MV-4-11 (cell line): ENCODE data around the gene PKD2.
"Not testable (repeated sequence)": the region's sequence is repeated elsewhere in the genome, so short reads cannot be mapped to it uniquely, and the experiment has no call there.

Experiments
- DNase-seq: peaks from one replicate; lab custom pipeline; 2025; lab: John Stamatoyannopoulos, UW

PKD2 gene

GRCh38 chr4:87986508-87986907, 20.9 kb upstream of the PKD2 start:
- no peak for DNase-seq

- DNase-seq, result no peak
These were observed 17.7 kb upstream of the PKD2 start for GRCh38 chr4:87989765-87990164.

DNA sequence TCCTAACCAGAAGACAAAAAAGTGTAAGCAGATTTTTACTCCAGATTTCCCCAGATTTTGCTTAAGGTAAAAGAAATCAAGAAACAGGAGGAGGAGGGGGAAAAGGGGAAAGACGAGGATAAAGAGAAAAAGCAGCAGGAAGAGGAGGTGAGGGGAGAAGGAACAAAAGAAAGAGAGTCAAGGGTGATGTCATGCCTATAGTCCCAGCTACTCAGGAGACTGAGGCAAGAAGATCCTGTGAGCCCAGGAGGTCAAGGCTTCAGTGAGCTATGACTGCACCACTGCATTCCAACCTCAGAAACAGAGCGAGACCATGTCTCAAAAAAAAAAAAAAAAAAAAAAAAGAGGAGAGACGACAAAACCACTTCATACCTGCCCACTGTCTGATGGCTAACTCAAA, 12.0 kb upstream of the PKD2 start:
- no peak for DNase-seq

- not testable (repeated sequence) for DNase-seq
These were observed 8.2 kb upstream of the PKD2 start for GRCh38 chr4:87999191-87999691.

- DNase-seq, result no peak
These were observed 5.6 kb upstream of the PKD2 start for GRCh38 chr4:88001871-88002270.

DNA sequence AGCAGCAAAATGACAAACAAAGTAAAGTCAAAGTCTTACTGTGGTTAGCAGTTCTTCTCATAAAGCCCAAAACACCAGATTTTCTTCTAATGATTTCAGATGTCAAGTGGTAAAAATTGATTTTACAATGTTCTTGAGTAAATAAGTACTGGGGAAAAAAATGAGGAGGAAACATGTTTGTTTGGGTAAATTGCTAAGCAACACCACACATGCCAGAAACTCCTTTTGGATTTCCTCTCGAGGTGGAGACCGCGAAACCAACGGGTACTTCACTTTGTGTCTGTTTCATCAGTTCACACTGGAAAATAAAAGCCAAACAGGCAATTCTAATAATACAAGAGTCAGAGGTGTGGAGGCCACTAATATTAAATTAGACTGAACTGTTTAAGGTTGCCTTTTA, 4.6 kb upstream of the PKD2 start:
- no peak for DNase-seq

- no peak for DNase-seq
These were observed 4.2 kb upstream of the PKD2 start for GRCh38 chr4:88003261-88003660.

DNA sequence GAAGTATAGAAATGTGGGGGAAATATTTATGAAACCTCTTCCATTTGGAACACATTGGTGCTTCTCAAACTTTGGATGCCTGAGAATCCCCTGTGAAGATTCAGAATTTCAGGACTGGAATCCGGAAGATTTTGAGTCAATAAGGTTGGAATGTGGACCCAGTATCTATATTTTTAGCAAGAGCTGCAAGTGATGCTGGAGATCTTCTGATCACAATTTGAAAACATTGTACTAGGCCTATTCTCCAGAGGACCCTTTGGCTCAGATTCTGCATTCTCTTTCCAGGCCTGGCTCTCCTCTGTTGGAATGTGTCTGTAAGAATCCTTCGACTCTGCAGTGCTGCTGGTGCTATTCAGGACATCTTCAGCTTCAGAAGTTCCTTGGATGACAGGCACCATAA, 2.4 kb upstream of the PKD2 start:
- no peak for DNase-seq

DNA sequence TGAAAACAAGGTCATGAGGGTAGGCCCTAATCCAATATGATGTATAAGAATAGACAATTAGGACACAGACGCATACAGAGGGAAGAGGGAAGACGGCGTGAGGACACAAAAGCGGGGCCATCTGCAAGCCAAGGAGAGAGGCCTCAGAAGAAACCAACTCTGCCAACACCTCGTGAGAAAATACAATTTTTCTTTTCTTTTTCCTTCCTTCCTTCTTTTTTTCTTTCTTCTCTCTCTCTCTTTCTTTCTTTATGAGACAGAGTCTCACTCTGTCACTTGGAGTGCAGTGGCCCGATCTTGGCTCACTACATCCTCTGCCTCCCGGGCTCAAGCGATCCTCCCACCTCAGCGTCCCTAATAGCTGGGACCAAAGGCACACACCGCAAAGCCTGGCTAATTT, 1.5 kb upstream of the PKD2 start:
- no peak for DNase-seq

- no peak for DNase-seq
These were observed 505 bp upstream of the PKD2 start for GRCh38 chr4:88006956-88007303.

DNA sequence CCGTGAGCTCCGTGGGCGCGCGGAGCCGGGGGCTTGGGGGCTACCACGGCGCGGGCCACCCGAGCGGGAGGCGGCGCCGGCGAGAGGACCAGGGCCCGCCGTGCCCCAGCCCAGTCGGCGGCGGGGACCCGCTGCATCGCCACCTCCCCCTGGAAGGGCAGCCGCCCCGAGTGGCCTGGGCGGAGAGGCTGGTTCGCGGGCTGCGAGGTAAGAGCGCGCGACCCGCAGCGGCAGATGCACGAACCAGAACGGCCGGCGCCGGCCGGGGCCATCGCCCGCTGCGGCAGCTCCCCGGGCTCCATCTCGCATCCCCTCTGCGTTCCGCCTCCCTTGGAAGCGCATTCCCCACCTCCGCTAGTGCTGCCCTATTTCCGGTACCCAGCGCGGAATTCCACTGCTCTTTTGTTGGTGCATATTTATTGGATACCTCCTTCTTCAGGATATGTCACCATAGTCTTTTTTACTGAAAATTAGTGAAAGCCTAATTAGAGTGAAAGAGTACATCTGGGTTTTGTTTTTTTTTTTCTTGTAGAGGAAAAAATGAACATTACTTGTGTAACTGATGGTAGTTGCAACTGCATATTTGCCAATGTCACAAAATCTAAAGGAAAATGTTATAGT, 797 bp downstream of the PKD2 start:
- DNase-seq, result no peak

DNA sequence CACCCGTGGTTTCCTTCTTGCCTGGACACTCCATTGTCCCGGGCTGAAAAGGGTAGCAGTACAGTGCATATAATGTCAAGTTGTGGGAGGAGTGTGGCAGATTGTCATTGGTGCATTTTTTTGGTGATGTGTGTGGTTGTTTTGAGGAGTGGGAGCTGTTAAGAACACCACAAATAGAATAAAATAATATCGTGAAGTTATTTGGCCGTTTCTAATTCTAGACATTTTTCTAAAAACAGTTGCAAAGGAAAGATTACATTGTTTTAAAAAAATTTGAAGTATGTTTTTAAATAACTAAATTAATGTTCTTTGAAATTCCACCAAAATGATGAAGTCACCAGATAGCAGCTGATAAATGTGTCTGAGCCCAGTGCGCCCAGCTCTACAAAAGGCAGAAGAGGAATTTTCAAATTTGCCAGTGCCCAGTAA, 1.3 kb downstream of the PKD2 start:
- DNase-seq, result no peak

DNA sequence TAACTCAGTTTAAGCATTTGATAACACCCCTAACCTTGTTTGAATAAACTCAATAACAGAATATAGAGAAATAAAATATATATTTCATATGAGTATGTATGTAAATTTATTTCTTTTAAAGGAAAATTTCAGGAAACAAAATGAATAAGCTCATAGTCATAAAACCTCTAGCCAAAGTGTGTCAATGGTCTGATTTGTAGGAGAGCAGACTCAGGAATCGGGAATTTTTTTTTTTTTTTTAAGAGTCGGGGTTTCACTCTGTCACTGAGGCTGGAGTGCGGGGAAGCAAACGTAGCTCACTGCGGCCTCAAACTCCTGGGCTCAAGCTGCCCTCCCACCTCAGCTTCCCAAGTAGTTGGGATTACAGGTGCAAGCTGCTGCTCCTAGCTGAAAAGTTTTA, 2.4 kb downstream of the PKD2 start:
- DNase-seq, result no peak

DNA sequence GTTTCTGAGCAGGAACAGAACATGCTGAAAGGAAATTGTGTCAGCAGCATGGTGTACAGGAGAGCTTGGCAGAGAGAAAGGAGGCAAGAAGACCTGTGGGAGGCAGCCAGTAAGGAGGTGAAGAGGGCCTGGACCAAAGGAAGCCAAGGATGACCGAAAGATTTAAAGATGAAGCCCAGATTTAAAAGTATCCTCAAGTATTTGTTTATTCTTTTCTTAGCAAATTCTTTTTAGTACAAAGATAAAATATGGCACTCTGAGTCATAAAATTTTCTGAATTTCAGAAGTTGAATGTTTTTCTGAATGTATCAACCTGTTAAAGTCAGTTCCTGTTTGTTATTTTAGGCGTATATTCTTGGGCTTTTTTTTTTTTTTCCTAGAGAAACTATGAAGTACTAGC, 3.5 kb downstream of the PKD2 start:
- no peak for DNase-seq

DNA sequence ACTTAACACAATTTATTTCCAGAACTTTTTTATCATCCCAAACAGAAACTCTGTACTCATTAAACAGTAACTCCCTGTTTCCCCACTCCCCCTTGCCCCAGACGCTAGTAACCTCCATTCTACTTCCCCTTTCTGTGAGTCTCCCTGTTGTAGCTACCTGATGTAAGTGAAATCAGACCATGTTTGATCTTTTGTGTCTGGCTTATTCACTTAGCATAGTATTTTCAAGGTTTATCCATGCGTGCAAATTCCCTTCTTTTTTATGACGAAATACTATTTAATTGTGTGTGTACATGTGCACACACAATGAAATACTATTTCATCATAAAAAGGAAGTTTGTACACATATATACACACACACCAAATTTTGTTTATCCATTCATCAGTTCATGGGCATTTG, 5.2 kb downstream of the PKD2 start:
- DNase-seq, result peak; percentile 70

- peak; percentile 61 for DNase-seq
These were observed 7.0 kb downstream of the PKD2 start for GRCh38 chr4:88014386-88014905.

DNA sequence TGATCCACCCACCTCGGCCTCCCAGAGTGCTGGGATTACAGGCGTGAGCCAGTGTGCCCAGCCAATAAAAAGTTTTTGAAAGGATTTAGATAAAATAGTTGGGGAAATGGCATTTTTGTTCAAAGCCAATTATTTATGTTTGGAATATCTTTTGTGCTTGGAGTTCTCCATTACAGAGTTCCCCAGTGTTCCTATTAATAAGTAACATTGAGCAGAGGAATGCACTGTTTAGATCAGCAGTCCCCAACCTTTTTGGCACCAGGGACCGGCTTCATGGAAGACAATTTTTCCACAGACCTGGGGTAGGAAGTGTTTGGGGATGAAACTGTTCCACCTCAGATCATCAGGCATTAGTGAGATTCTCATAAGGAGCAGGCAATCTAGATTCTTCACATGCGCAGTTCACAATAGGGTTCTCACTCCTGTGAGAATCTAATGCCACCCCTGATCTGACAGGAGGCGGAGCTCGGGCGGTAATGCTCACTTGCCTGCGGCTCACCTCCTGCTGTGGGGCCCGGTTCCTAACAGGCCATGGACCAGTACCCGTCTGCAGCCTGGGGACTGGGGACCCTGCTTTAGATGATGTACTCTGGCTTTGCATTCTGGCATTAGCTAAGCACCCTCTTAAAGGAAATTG, 8.3 kb downstream of the PKD2 start:
- no peak for DNase-seq

GRCh38 chr4:88017516-88018297, 10.3 kb downstream of the PKD2 start:
- DNase-seq, result no peak

- DNase-seq, result peak; percentile 73
These were observed 11.0 kb downstream of the PKD2 start for GRCh38 chr4:88018466-88018865.

DNA sequence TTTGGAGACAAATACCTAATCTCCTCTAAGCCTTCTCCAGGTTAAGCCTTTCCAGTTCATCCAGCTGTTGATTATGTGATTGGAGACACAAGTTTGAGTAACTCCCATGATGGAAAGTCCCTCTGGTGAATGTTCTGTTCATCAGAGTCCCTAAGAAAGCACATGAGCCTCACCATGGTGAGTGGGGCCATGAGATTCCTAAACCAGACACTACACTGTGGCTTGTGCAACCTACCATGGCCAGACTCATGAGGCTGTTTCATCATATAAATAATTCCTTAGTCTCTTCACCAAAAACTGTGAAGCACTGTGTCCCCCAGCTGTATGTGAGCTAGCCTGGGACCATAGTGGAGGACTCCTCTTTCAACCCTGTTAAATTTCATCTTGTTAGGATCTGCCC, 14.4 kb downstream of the PKD2 start:
- DNase-seq, result peak; percentile 37

GRCh38 chr4:88022289-88022688, 14.9 kb downstream of the PKD2 start:
- DNase-seq, result peak; percentile 59

- not testable (repeated sequence) for DNase-seq
These were observed 18.6 kb downstream of the PKD2 start for GRCh38 chr4:88025868-88026661.
